ENCODE results near the gene TGFBR3. TPM values are rescaled to one million over a fixed set of nuclear protein-coding genes. Genes with fewer than 3 reads are reported as not detected.
A peak's percentile ranks its signal among the peaks of the same experiment; 100 is the strongest.

Gene TGFBR3
- total RNA-seq, 1 donor: 118 TPM

GRCh38 chr1:91916811-91917460, 31.0 kb upstream of the TGFBR3 start:
- TF ChIP-seq CTCF (IDR thresholded peaks at IDR 0.05; ENCODE audit: insufficient read depth, low read length): no peak
- H3K4me3 ChIP-seq (ENCODE audit: low read depth, low read length): no peak overlapping the region
- no peak for DNase-seq (ENCODE audit: low read depth)

DNA sequence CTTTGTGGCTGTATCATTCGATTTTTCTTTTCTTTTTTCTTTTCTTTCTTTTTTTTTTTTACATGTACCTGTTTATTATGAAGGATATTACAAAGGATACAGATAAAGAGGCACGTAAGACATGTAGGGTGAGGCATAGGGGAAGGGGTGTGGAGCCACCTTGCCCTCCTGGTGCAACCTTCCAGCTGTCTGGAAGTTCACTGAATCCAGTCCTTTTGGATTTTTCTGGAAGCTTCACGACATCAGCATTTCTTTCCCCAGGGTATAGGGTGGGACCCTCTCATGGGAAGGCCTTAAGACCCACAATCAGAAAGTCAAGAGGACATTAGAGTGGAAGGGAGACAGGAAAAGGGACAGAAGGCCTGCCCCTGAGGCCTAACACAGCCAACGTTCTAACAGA, 30.1 kb upstream of the TGFBR3 start:
- DNase-seq (ENCODE audit: low read depth): no peak
- TF ChIP-seq CTCF (IDR thresholded peaks at IDR 0.05; ENCODE audit: insufficient read depth, low read length): no peak
- H3K4me3 ChIP-seq (ENCODE audit: low read depth, low read length): no peak overlapping the region

GRCh38 chr1:91913018-91913417, 27.1 kb upstream of the TGFBR3 start:
- no peak for TF ChIP-seq CTCF (IDR thresholded peaks at IDR 0.05; ENCODE audit: insufficient read depth, low read length)
- no peak overlapping the region for H3K4me3 ChIP-seq (ENCODE audit: low read depth, low read length)
- peak; percentile 81 for DNase-seq (ENCODE audit: low read depth)

GRCh38 chr1:91912266-91912665, 26.3 kb upstream of the TGFBR3 start:
- DNase-seq (ENCODE audit: low read depth): no peak
- no peak overlapping the region for H3K4me3 ChIP-seq (ENCODE audit: low read depth, low read length)
- no peak for TF ChIP-seq CTCF (IDR thresholded peaks at IDR 0.05; ENCODE audit: insufficient read depth, low read length)

DNA sequence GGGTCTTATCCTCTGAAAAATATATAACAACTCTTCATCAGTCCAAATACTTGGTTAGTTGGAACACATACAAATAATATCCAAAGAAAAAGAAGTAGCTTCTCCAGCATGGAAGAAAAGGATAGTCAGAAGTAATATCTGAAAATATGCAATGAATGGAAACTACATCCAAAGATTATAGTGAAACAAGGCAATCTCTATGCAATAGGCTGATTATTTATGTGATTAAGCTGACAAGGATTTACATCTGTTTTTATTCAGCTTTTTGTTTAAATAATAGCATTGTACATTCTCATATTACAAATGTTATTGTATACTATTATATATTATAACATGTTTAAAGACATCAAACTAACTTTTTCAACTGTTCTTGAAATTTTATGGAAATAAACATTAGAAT, 15.3 kb upstream of the TGFBR3 start:
- H3K4me3 ChIP-seq (ENCODE audit: low read depth, low read length): no peak overlapping the region
- no peak for TF ChIP-seq CTCF (IDR thresholded peaks at IDR 0.05; ENCODE audit: insufficient read depth, low read length)
- DNase-seq (ENCODE audit: low read depth): peak; percentile 71

- TF ChIP-seq CTCF (IDR thresholded peaks at IDR 0.05; ENCODE audit: insufficient read depth, low read length): no peak
- no peak overlapping the region for H3K4me3 ChIP-seq (ENCODE audit: low read depth, low read length)
- DNase-seq (ENCODE audit: low read depth): peak; percentile 99
These were observed 14.6 kb upstream of the TGFBR3 start for GRCh38 chr1:91900562-91900961.

- DNase-seq (ENCODE audit: low read depth): no peak
- TF ChIP-seq CTCF (IDR thresholded peaks at IDR 0.05; ENCODE audit: insufficient read depth, low read length): no peak
- H3K4me3 ChIP-seq (ENCODE audit: low read depth, low read length): no peak overlapping the region
These were observed 11.1 kb upstream of the TGFBR3 start for GRCh38 chr1:91897016-91897415.
